GM12878 (cell line): ENCODE results near the gene ACACA. TPM values are rescaled to one million over a fixed set of nuclear protein-coding genes. Genes with fewer than 3 reads are reported as not detected.

Experiments
- ATAC-seq: fragments of 200-7000 bp; cut with Tn5 transposase; 3 replicates; pipeline ENCODE4 v1.9.1; 2020; ENCODE audit warnings: mild to moderate bottlenecking, moderate library complexity
- BruUV-seq: library from RNA; stranded (reverse); fragments of 400-500 nt; replicated peaks from 2 replicates; lab custom pipeline; 2021; lab: Mats Ljungman, UMichigan
- CTCF ChIA-PET: fragments of 300-600 bp; sonication (Branson Sonifier 250); formaldehyde crosslinking; extraction: SDS; loops from one replicate; lab custom pipeline; 2021; ENCODE audit warnings: inconsistent platforms; lab: Yijun Ruan, JAX
- POLR2A ChIA-PET: fragments of 350-600 bp; formaldehyde crosslinking; extraction: SDS; loops from one replicate; lab custom pipeline; 2021; ENCODE audit warnings: inconsistent platforms; lab: Charles Lee
- RAD21 ChIA-PET: fragments of 300-600 bp; sonication (Branson Sonifier 250); formaldehyde crosslinking; loops from one replicate; lab custom pipeline; 2023; ENCODE audit warnings: antibody characterized with exemption; ENCODE audit not compliant: unreplicated experiment; lab: Charles Lee
- SMC1A ChIA-PET: fragments of 300-600 bp; sonication (Branson Sonifier 250); formaldehyde crosslinking; loops from one replicate; lab custom pipeline; 2023; ENCODE audit not compliant: unreplicated experiment, uncharacterized antibody; lab: Charles Lee
- DNase-seq: peaks from one replicate; pipeline ENCODE4 v3.0.0-alpha.2; 2011; ENCODE audit warnings: low read depth, low spot score
- FAIRE-seq: peaks from 3 replicates; lab custom pipeline; 2011; peaks lifted over from hg19 to GRCh38; lab: Jason Lieb, UNC
- H2AFZ ChIP-seq: 2 replicates; pipeline ENCODE4 v1.6.0; 2011; ENCODE audit warnings: low read depth, low read length, control low read depth; ENCODE audit not compliant: control insufficient read depth
- H3K27ac ChIP-seq: 2 replicates; pipeline ENCODE4 v1.5.1; 2011; ENCODE audit warnings: control low read depth; ENCODE audit not compliant: control insufficient read depth, insufficient read depth
- H3K27me3 ChIP-seq, 2 experiments: replicated peaks in 1 of 2; 2 replicates each; pipeline versions ENCODE4 v1.6.0 to v1.6.1; 2011; ENCODE audit warnings: low read length in 1 of 2; ENCODE audit not compliant: control insufficient read depth in 2 of 2, insufficient read depth in 2 of 2
- H3K36me3 ChIP-seq, 2 experiments: 2 replicates each; pipeline ENCODE4 v1.5.1; 2011; ENCODE audit warnings: low read length in 1 of 2; ENCODE audit not compliant: control insufficient read depth in 2 of 2, insufficient read depth in 2 of 2
- H3K4me1 ChIP-seq: 2 replicates; pipeline ENCODE4 v1.6.1; 2011; ENCODE audit warnings: mild to moderate bottlenecking, low read length, moderate library complexity, mixed read lengths; ENCODE audit not compliant: control insufficient read depth, insufficient read depth
- H3K4me2 ChIP-seq: 2 replicates; pipeline ENCODE4 v1.6.0; 2011; ENCODE audit warnings: control low read depth; ENCODE audit not compliant: control insufficient read depth, insufficient read depth
- H3K4me3 ChIP-seq: fragments of 200-600 bp; sonication (generic); 2 replicates; pipeline ENCODE4 v1.5.1; 2016
- H3K79me2 ChIP-seq: 2 replicates; pipeline ENCODE4 v1.6.0; 2011; ENCODE audit warnings: low read length; ENCODE audit not compliant: control insufficient read depth, insufficient read depth
- H3K9ac ChIP-seq: 2 replicates; pipeline ENCODE4 v1.8.0; 2011; ENCODE audit warnings: low read length, control low read depth, mixed read lengths; ENCODE audit not compliant: control insufficient read depth, insufficient read depth
- H3K9me3 ChIP-seq: replicated peaks from 3 replicates; pipeline ENCODE4 v1.5.1; 2011; ENCODE audit warnings: mild to moderate bottlenecking, low read length; ENCODE audit not compliant: control insufficient read depth, insufficient read depth
- H4K20me1 ChIP-seq: 2 replicates; pipeline ENCODE4 v1.6.0; 2011; ENCODE audit not compliant: control insufficient read depth, insufficient read depth
- ATF3 ChIP-seq: IDR thresholded peaks from 2 replicates; pipeline ENCODE4 v1.6.1; 2011; ENCODE audit warnings: low read depth, mild to moderate bottlenecking, low read length, moderate library complexity, borderline replicate concordance; ENCODE audit errors: extremely low read depth
- CEBPB ChIP-seq, 2 experiments: fragments of 150-350 bp in 1 of 2; IDR thresholded peaks; 2 replicates each; pipeline ENCODE4 v1.6.1; 2012 to 2014; ENCODE audit warnings: low read depth in 2 of 2, low read length in 2 of 2, borderline replicate concordance in 1 of 2, inconsistent platforms in 1 of 2
- E2F4 ChIP-seq: IDR thresholded peaks from 2 replicates; pipeline ENCODE4 v1.6.1; 2012; ENCODE audit warnings: low read depth, low read length, improper control_type of control experiment
- IKZF1 ChIP-seq: fragments of 450-650 bp; conservative IDR thresholded peaks from 2 replicates; pipeline ENCODE4 v1.6.1; 2017; ENCODE audit warnings: antibody characterized with exemption, mild to moderate bottlenecking
- IKZF2 ChIP-seq, 2 experiments: fragments of 450-650 bp; IDR thresholded peaks; 2 replicates each; pipeline ENCODE4 v1.6.1; 2017; ENCODE audit warnings: mild to moderate bottlenecking in 2 of 2, moderate library complexity in 2 of 2
- MYB ChIP-seq: fragments of 150-350 bp; IDR thresholded peaks from 2 replicates; pipeline ENCODE4 v1.6.1; 2014; ENCODE audit warnings: mild to moderate bottlenecking, low read depth, low read length, borderline replicate concordance
- NFXL1 ChIP-seq: fragments of 450-650 bp; IDR thresholded peaks from 2 replicates; pipeline ENCODE4 v1.6.1; 2017; ENCODE audit warnings: antibody characterized with exemption, mild to moderate bottlenecking, borderline replicate concordance
- RAD51 ChIP-seq: fragments of 450-650 bp; IDR thresholded peaks from 2 replicates; pipeline ENCODE4 v1.6.1; 2016; ENCODE audit warnings: moderate library complexity, mild to moderate bottlenecking, inconsistent platforms
- RUNX3 ChIP-seq: IDR thresholded peaks from 2 replicates; pipeline ENCODE4 v1.6.1; 2012; ENCODE audit warnings: low read length, inconsistent platforms
- SUPT20H ChIP-seq: IDR thresholded peaks from 2 replicates; pipeline ENCODE4 v1.6.1; 2011; ENCODE audit warnings: low read depth, mild to moderate bottlenecking, low read length, moderate library complexity, borderline replicate concordance; ENCODE audit not compliant: control insufficient read depth
- TCF12 ChIP-seq: IDR thresholded peaks from 2 replicates; pipeline ENCODE4 v1.6.1; 2011; ENCODE audit warnings: low read depth, mild to moderate bottlenecking, low read length
- YBX1 ChIP-seq: fragments of 450-650 bp; IDR thresholded peaks from 2 replicates; pipeline ENCODE4 v1.6.1; 2016; ENCODE audit warnings: antibody characterized with exemption
- WGBS: methylation state at CpG from one replicate; pipeline ENCODE4 v1.1.6; 2016; ENCODE audit warnings: low lambda C conversion rate; ENCODE audit not compliant: insufficient replicate concordance, insufficient coverage; ENCODE audit errors: missing lambda C conversion rate; 5-methylcytosine and 5-hydroxymethylcytosine counted together
- in situ Hi-C: fragments of 300-500 bp; cut with MboI; formaldehyde crosslinking; loops from 9 replicates; pipeline ENCODE4 v1.14.3; 2018; ENCODE audit warnings: mixed read lengths
- intact Hi-C: fragments of 100-400 bp; cut with micrococcal nuclease; formaldehyde crosslinking; loops from one replicate; pipeline ENCODE4 v1.14.2; 2022; ENCODE audit not compliant: unreplicated experiment
- polyA plus RNA-seq, 11 experiments: library from polyadenylated mRNA; depleted of rRNA in 4 of 11; unstranded in 6 of 11; stranded (reverse) in 5 of 11; fragments of >200 nt; fragmentation: Nextera tagmentation in 4 of 11; fragmentation: Illumina TruSeq in 1 of 11; extraction: Ambion mirVana in 4 of 11; extraction: Trizol in 1 of 11; gene quantifications; 1 replicate in 1 of 11; 2 replicates in 10 of 11; pipeline versions ENCODE4 v1.2.1 to v1.2.3, GENCODE V29; 2011 to 2016; ENCODE audit warnings: inconsistent platforms in 2 of 11, missing spikeins in 2 of 11, low read depth in 1 of 11
- total RNA-seq, 4 experiments: library from RNA; depleted of rRNA in 3 of 4; stranded (reverse); fragments of >200 nt in 3 of 4; fragmentation: Illumina TruSeq in 1 of 4; extraction: Trizol in 1 of 4; gene quantifications; 2 replicates each; pipeline versions ENCODE4 v1.2.1 to v1.2.3, GENCODE V29; 2013 to 2021
- TF ChIP-seq, protein P1 (sequence below): fragments of 450-650 bp; IDR thresholded peaks from 2 replicates; pipeline ENCODE4 v1.6.1; 2017; ENCODE audit warnings: low read depth, mild to moderate bottlenecking, moderate library complexity
- TF ChIP-seq, protein P2 (sequence below): IDR thresholded peaks from 2 replicates; pipeline ENCODE4 v1.6.1; 2012; ENCODE audit warnings: low read depth, low read length, improper control_type of control experiment

ACACA gene
- total and polyA plus RNA-seq, 10 of the 15 experiments (the other 5 are each of a cell fraction or from before 2014, with no cell fraction given) = 12.9 to 74.2 (median 32.0) TPM

GRCh38 chr17:37200497-37200896 lies 206.1 kb downstream of the ACACA start (continued):
- TF ChIP-seq, protein P1, sequence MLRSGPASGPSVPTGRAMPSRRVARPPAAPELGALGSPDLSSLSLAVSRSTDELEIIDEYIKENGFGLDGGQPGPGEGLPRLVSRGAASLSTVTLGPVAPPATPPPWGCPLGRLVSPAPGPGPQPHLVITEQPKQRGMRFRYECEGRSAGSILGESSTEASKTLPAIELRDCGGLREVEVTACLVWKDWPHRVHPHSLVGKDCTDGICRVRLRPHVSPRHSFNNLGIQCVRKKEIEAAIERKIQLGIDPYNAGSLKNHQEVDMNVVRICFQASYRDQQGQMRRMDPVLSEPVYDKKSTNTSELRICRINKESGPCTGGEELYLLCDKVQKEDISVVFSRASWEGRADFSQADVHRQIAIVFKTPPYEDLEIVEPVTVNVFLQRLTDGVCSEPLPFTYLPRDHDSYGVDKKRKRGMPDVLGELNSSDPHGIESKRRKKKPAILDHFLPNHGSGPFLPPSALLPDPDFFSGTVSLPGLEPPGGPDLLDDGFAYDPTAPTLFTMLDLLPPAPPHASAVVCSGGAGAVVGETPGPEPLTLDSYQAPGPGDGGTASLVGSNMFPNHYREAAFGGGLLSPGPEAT = no peak

DNA sequence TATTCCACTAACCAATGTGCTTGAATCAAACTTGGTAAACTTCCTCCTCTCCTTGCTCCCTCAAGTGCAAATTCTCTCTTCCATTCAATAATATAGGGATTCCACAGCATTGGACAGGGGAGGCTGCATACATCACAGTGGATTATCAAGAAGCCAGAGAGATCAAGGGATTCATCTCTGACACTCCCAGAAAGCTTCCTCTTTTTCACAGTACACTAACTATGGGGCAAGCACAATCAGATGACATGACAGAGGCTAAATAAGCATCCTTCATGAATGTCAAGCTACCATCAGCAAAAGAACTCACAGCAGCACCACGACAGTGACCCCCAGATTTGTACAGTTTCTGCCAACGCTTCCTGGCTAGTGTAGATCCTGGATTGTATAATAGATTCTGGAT lies 209.3 kb downstream of the ACACA start:
- Histone ChIP-seq H3K4me1 (no peaks in the 10 kb centered on the region), H2AFZ (no peak overlapping the region), H3K27ac (no peak overlapping the region), H4K20me1 (no peaks in the 10 kb centered on the region), H3K9ac (no peak overlapping the region), H3K79me2 (no peaks in the 10 kb centered on the region), H3K4me2 (no peak overlapping the region), H3K27me3 (no peaks in the 10 kb centered on the region), H3K4me3 (no peak overlapping the region), H3K36me3 (peaks cover 0 to 3% of the 10 kb centered on the region in 2 experiments; a peak in 1 of 4 replicates), H3K9me3 (no peaks in the 10 kb centered on the region)
- intact Hi-C loops (no loop called here), in situ Hi-C loops (no loop called here)
- no peak for TF ChIP-seq MYB
- TF ChIP-seq, protein P2, sequence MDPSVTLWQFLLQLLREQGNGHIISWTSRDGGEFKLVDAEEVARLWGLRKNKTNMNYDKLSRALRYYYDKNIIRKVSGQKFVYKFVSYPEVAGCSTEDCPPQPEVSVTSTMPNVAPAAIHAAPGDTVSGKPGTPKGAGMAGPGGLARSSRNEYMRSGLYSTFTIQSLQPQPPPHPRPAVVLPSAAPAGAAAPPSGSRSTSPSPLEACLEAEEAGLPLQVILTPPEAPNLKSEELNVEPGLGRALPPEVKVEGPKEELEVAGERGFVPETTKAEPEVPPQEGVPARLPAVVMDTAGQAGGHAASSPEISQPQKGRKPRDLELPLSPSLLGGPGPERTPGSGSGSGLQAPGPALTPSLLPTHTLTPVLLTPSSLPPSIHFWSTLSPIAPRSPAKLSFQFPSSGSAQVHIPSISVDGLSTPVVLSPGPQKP = no peak
- no peak for TF ChIP-seq E2F4
- TF ChIP-seq IKZF2 (IDR thresholded peaks at IDR 0.05) = no peak
- no peak for TF ChIP-seq RAD51
- TF ChIP-seq RUNX3 = no peak
- TF ChIP-seq NFXL1 = no peak
- TF ChIP-seq ATF3 = no peak
- TF ChIP-seq SUPT20H = no peak
- TF ChIP-seq TCF12 = no peak
- no peak for TF ChIP-seq YBX1
- no peak for TF ChIP-seq CEBPB (IDR thresholded peaks at IDR 0.05; ENCODE audit: borderline replicate concordance in 1 of 2, low read depth in 2 of 2, low read length in 2 of 2)
- no peak for TF ChIP-seq IKZF1
- WGBS = 97% methylated on average over 2 of the region's 2 CpGs
- FAIRE-seq (no peak), DNase-seq (no peak), ATAC-seq (no peak)
- POLR2A ChIA-PET = no interaction called here
- CTCF ChIA-PET = interaction anchor here (0.8 to 1.3 kb wide), 3 partner anchors 9 to 28 kb away, joined by 3 read pairs; no protein-coding TSS in a partner anchor
- SMC1A ChIA-PET = no interaction called here
- no TSS peak for BruUV-seq
- RAD21 ChIA-PET = no interaction called here
